ENCODE results near the gene BCAT1. TPM values are rescaled to one million over a fixed set of nuclear protein-coding genes. Genes with fewer than 3 reads are reported as not detected.

The BCAT1 gene
- polyA plus RNA-seq, 1 experiment, result 61.1 TPM

- POLR2A ChIA-PET, result no interaction called here
- no peaks in the 10 kb centered on the region for H3K27me3 ChIP-seq (ENCODE audit: control insufficient read depth, insufficient read depth, low read length)
- TF ChIP-seq CTCF (IDR thresholded peaks at IDR 0.05; ENCODE audit: low read depth, low read length), result peak; percentile 66
- H3K4me3 ChIP-seq (ENCODE audit: low read depth, low read length), result no peak overlapping the region
- peak; percentile 34 for DNase-seq (ENCODE audit: low read depth, low spot score)
- CTCF ChIA-PET, result interaction anchor here (0.6 to 4.5 kb wide), 38 partner anchors 9 to 1922 kb away, joined by 3 to 47 read pairs (median 4); no protein-coding TSS in a partner anchor
- H3K9me3 ChIP-seq (ENCODE audit: control insufficient read depth, insufficient read depth, low read length), result no peaks in the 10 kb centered on the region
- H3K27ac ChIP-seq (ENCODE audit: low read depth, low read length), result no peak overlapping the region
Observed at GRCh38 chr12:24778486-24779304, 170.2 kb downstream of the BCAT1 start.

GRCh38 chr12:24777359-24777758 is 171.5 kb downstream of the BCAT1 start:
- Histone ChIP-seq H3K4me3 (ENCODE audit: low read depth, low read length) (no peak overlapping the region), H3K9me3 (ENCODE audit: control insufficient read depth, insufficient read depth, low read length) (no peaks in the 10 kb centered on the region), H3K27ac (ENCODE audit: low read depth, low read length) (no peak overlapping the region), H3K27me3 (ENCODE audit: control insufficient read depth, insufficient read depth, low read length) (no peaks in the 10 kb centered on the region)
- no peak for DNase-seq (ENCODE audit: low read depth, low spot score)
- no peak for TF ChIP-seq CTCF (IDR thresholded peaks at IDR 0.05; ENCODE audit: low read depth, low read length)
- POLR2A ChIA-PET, result interaction anchor here (0.7 kb wide), 1 partner anchor 116 kb away, joined by 7 read pairs; no protein-coding TSS in a partner anchor
- CTCF ChIA-PET, result interaction anchor here (0.6 to 4.5 kb wide), 6 partner anchors 22 to 1573 kb away, joined by 4 to 47 read pairs (median 8); no protein-coding TSS in a partner anchor

GRCh38 chr12:24776861-24777260 is 172.0 kb downstream of the BCAT1 start:
- Histone ChIP-seq H3K27me3 (ENCODE audit: control insufficient read depth, insufficient read depth, low read length) (no peaks in the 10 kb centered on the region), H3K4me3 (ENCODE audit: low read depth, low read length) (no peak overlapping the region), H3K9me3 (ENCODE audit: control insufficient read depth, insufficient read depth, low read length) (no peaks in the 10 kb centered on the region), H3K27ac (ENCODE audit: low read depth, low read length) (no peak overlapping the region)
- no peak for TF ChIP-seq CTCF (IDR thresholded peaks at IDR 0.05; ENCODE audit: low read depth, low read length)
- CTCF ChIA-PET, result interaction anchor here (0.6 to 4.5 kb wide), 3 partner anchors 27 to 1572 kb away, joined by 4 to 47 read pairs (median 5); no protein-coding TSS in a partner anchor
- POLR2A ChIA-PET, result interaction anchor here (0.7 kb wide), 1 partner anchor 115 kb away, joined by 7 read pairs; no protein-coding TSS in a partner anchor
- no peak for DNase-seq (ENCODE audit: low read depth, low spot score)

GRCh38 chr12:24775073-24775472 is 173.8 kb downstream of the BCAT1 start:
- Histone ChIP-seq H3K27ac (ENCODE audit: low read depth, low read length) (no peak overlapping the region), H3K27me3 (ENCODE audit: control insufficient read depth, insufficient read depth, low read length) (no peaks in the 10 kb centered on the region), H3K4me3 (ENCODE audit: low read depth, low read length) (no peak overlapping the region), H3K9me3 (ENCODE audit: control insufficient read depth, insufficient read depth, low read length) (no peaks in the 10 kb centered on the region)
- CTCF ChIA-PET, result no interaction called here
- no peak for TF ChIP-seq CTCF (IDR thresholded peaks at IDR 0.05; ENCODE audit: low read depth, low read length)
- POLR2A ChIA-PET, result no interaction called here
- no peak for DNase-seq (ENCODE audit: low read depth, low spot score)

- ChIA-PET POLR2A (no interaction called here), CTCF (interaction anchor here (0.6 to 1.0 kb wide), 2 partner anchors 14 to 664 kb away, joined by 3 read pairs; no protein-coding TSS in a partner anchor)
- no peak for DNase-seq (ENCODE audit: low read depth, low spot score)
- Histone ChIP-seq H3K27ac (ENCODE audit: low read depth, low read length) (no peak overlapping the region), H3K27me3 (ENCODE audit: control insufficient read depth, insufficient read depth, low read length) (no peaks in the 10 kb centered on the region), H3K9me3 (ENCODE audit: control insufficient read depth, insufficient read depth, low read length) (no peaks in the 10 kb centered on the region), H3K4me3 (ENCODE audit: low read depth, low read length) (no peak overlapping the region)
- no peak for TF ChIP-seq CTCF (IDR thresholded peaks at IDR 0.05; ENCODE audit: low read depth, low read length)
Observed at GRCh38 chr12:24773996-24774395, 174.9 kb downstream of the BCAT1 start.
